GM12801 (cell line): ENCODE results near the gene TMEM86A.

Experiments used
- TF ChIP-seq, protein P1 (sequence below): IDR thresholded peaks from one replicate; pipeline ENCODE4 v1.5.1; 2011; ENCODE audit warnings: control low read depth; ENCODE audit not compliant: insufficient read length; ENCODE audit errors: extremely low read depth

Gene TMEM86A

GRCh38 chr11:18731949-18732821 is 33.6 kb downstream of the TMEM86A start:
- TF ChIP-seq, protein P1, sequence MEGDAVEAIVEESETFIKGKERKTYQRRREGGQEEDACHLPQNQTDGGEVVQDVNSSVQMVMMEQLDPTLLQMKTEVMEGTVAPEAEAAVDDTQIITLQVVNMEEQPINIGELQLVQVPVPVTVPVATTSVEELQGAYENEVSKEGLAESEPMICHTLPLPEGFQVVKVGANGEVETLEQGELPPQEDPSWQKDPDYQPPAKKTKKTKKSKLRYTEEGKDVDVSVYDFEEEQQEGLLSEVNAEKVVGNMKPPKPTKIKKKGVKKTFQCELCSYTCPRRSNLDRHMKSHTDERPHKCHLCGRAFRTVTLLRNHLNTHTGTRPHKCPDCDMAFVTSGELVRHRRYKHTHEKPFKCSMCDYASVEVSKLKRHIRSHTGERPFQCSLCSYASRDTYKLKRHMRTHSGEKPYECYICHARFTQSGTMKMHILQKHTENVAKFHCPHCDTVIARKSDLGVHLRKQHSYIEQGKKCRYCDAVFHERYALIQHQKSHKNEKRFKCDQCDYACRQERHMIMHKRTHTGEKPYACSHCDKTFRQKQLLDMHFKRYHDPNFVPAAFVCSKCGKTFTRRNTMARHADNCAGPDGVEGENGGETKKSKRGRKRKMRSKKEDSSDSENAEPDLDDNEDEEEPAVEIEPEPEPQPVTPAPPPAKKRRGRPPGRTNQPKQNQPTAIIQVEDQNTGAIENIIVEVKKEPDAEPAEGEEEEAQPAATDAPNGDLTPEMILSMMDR = peak; percentile 86

DNA sequence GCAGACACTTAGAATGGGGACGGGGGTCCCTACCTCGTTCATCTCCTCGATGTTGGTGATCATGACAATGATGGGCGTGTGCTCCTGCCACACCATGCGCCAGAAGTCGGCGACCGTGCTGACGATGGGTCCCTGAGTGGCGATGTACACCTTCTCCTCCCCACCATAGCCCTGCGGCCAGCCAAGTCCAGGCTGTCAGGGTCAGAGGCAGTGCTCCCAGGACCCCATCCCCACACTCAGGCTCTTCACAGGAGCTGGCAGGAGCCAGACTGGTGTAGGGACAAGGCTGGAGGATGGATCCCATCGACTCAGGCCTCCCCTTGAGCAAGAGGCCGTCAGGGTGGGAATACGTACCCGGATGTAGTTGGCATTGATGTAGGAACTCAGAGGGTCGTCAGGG is 34.6 kb downstream of the TMEM86A start:
- TF ChIP-seq, protein P1 = no peak

- TF ChIP-seq, protein P1 = no peak
These were observed 38.1 kb downstream of the TMEM86A start for GRCh38 chr11:18736590-18737148.

DNA sequence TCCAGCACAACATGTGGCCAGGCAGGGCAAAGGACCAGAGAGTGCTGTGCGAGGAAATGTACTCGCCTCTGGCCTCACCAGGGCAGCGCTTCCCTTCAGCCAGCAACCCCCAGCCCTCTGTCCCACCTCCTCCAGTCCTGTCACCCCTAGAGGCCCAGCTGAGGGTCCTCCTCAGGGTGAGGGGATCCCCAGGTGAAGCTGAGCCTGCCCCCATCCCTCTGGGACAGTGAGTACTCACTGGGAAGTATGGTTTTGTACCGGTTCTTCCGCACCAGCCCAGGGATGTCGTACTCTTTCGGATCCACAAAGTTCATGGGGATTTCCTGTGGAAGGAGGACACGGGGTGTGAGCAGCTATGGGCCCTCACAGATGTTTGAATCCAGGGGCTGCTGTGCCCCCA is 39.1 kb downstream of the TMEM86A start:
- TF ChIP-seq, protein P1 = no peak

- TF ChIP-seq, protein P1 = no peak
These were observed 41.1 kb downstream of the TMEM86A start for GRCh38 chr11:18739685-18740084.

- TF ChIP-seq, protein P1 = no peak
These were observed 43.2 kb downstream of the TMEM86A start for GRCh38 chr11:18741783-18742182.

DNA sequence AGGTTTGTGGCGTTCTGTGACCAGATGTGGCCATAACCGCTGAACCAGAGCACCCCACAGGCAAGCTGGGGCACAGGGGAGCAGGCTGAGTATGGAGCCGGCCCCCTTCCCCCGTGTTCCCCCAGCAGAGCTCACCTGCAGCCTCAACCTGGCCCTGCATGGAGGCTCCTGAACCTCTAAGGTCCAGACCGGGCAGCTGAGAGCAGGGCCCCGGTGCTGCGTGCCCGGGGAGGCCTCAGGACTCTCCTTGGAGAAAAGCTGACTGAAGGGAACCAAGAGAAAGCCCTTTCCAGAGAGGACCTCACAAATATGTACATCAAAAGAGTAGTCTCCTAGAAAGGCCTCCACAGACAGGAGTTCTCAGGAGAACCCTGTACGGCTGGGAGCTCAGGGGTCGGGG is 44.8 kb downstream of the TMEM86A start:
- TF ChIP-seq, protein P1 = no peak
